WTC11 (cell line): ENCODE results near the gene PCTP.

Experiments used
- CBFB ChIP-seq: sonication (generic); formaldehyde crosslinking; IDR thresholded peaks from 2 replicates; pipeline ENCODE4 v1.8.1; 2022; ENCODE audit warnings: mild to moderate bottlenecking, low read depth, missing genetic modification reagents
- CREM ChIP-seq: sonication (generic); formaldehyde crosslinking; IDR thresholded peaks from 2 replicates; pipeline ENCODE4 v1.8.1; 2022; ENCODE audit warnings: mild to moderate bottlenecking, missing genetic modification reagents, moderate library complexity
- CTCF ChIP-seq: fragments of 200-600 bp; IDR thresholded peaks from 2 replicates; pipeline ENCODE4 v1.8.0; 2022; ENCODE audit warnings: antibody characterized with exemption
- ELF4 ChIP-seq: sonication (generic); formaldehyde crosslinking; IDR thresholded peaks from 2 replicates; pipeline ENCODE4 v1.8.1; 2022; ENCODE audit warnings: low read depth, mild to moderate bottlenecking, moderate library complexity, missing genetic modification reagents
- EMX1 ChIP-seq: fragments of 250-450 bp; sonication (Bioruptor Pico); IDR thresholded peaks from 2 replicates; pipeline ENCODE4 v1.8.0; 2021; ENCODE audit warnings: mild to moderate bottlenecking
- HMGA2 ChIP-seq: fragments of 250-450 bp; sonication (Bioruptor Pico); IDR thresholded peaks from 2 replicates; pipeline ENCODE4 v1.4.0; 2021; ENCODE audit warnings: mild to moderate bottlenecking, moderate library complexity
- IRF2 ChIP-seq: sonication (generic); formaldehyde crosslinking; IDR thresholded peaks from 2 replicates; pipeline ENCODE4 v1.8.0; 2022; ENCODE audit warnings: low read depth, missing genetic modification reagents, borderline replicate concordance
- JUN ChIP-seq: sonication (generic); formaldehyde crosslinking; IDR thresholded peaks from 2 replicates; pipeline ENCODE4 v1.8.0; 2023; ENCODE audit warnings: mild to moderate bottlenecking, missing genetic modification reagents
- KAT7 ChIP-seq: sonication (generic); formaldehyde crosslinking; IDR thresholded peaks from 2 replicates; pipeline ENCODE4 v1.8.1; 2023; ENCODE audit warnings: missing genetic modification reagents, mild to moderate bottlenecking, borderline replicate concordance
- NFE2L1 ChIP-seq: sonication (generic); formaldehyde crosslinking; IDR thresholded peaks from 2 replicates; pipeline ENCODE4 v1.8.1; 2023; ENCODE audit warnings: missing genetic modification reagents
- SP1 ChIP-seq: sonication (generic); formaldehyde crosslinking; conservative IDR thresholded peaks from 2 replicates; pipeline ENCODE4 v1.8.1; 2022; ENCODE audit warnings: missing genetic modification reagents
- TP53 ChIP-seq: sonication (generic); formaldehyde crosslinking; IDR thresholded peaks from 2 replicates; pipeline ENCODE4 v1.8.1; 2023; ENCODE audit warnings: mild to moderate bottlenecking, missing genetic modification reagents

GRCh38 chr17:55778389-55779118 lies 27.7 kb downstream of the PCTP start:
- TF ChIP-seq IRF2: no peak
- no peak for TF ChIP-seq CTCF
- no peak for TF ChIP-seq JUN (CRISPR knock-in tag)
- TF ChIP-seq CREM: no peak
- no peak for TF ChIP-seq HMGA2
- TF ChIP-seq EMX1 (CRISPR knock-in tag): no peak
- TF ChIP-seq ELF4 (CRISPR knock-in tag): no peak
- no peak for TF ChIP-seq CBFB (CRISPR knock-in tag)
- no peak for TF ChIP-seq SP1 (CRISPR knock-in tag)
- TF ChIP-seq NFE2L1 (CRISPR knock-in tag): no peak
- TF ChIP-seq TP53: no peak
- TF ChIP-seq KAT7 (CRISPR knock-in tag): no peak
